BLaER1 treated with 17β-estradiol and CSF1 and Interleukin-3, amounts not matched to agents 10 nM and 100 nM (cell line): ENCODE results near the gene ADH1B.
"Not testable (repeated sequence)": the region's sequence is repeated elsewhere in the genome, so short reads cannot be mapped to it uniquely, and the experiment has no call there.

Source experiments
- H3K27ac ChIP-seq, 11 experiments: shearing (Covaris generic); formaldehyde crosslinking; 2 replicates each; pipeline ENCODE4 v1.8.1; 2022
- H3K27me3 ChIP-seq, 11 experiments: shearing (Covaris generic); formaldehyde crosslinking; 2 replicates each; pipeline ENCODE4 v1.8.1; 2022
- H3K36me3 ChIP-seq, 11 experiments: shearing (Covaris generic); formaldehyde crosslinking; 2 replicates each; pipeline ENCODE4 v1.8.1; 2022
- H3K4me1 ChIP-seq, 10 experiments: shearing (Covaris generic); formaldehyde crosslinking; 2 replicates each; pipeline ENCODE4 v1.8.1; 2022
- H3K4me2 ChIP-seq, 11 experiments: shearing (Covaris generic); formaldehyde crosslinking; 2 replicates each; pipeline ENCODE4 v1.8.1; 2022
- H3K4me3 ChIP-seq, 10 experiments: shearing (Covaris generic); formaldehyde crosslinking; 2 replicates each; pipeline ENCODE4 v1.8.1; 2022
- H3K9ac ChIP-seq, 11 experiments: shearing (Covaris generic); formaldehyde crosslinking; 2 replicates each; pipeline ENCODE4 v1.8.1; 2022
- H3K9me3 ChIP-seq, 11 experiments: shearing (Covaris generic); formaldehyde crosslinking; replicated peaks in 1 of 11; 2 replicates each; pipeline ENCODE4 v1.8.1; 2022
- H4K20me1 ChIP-seq, 11 experiments: shearing (Covaris generic); formaldehyde crosslinking; 2 replicates each; pipeline ENCODE4 v1.8.1; 2022
- Cebpa-rat ChIP-seq, 11 experiments: shearing (Covaris generic); IDR thresholded peaks; 2 replicates each; pipeline ENCODE4 v1.8.1; 2022

The ADH1B gene

DNA sequence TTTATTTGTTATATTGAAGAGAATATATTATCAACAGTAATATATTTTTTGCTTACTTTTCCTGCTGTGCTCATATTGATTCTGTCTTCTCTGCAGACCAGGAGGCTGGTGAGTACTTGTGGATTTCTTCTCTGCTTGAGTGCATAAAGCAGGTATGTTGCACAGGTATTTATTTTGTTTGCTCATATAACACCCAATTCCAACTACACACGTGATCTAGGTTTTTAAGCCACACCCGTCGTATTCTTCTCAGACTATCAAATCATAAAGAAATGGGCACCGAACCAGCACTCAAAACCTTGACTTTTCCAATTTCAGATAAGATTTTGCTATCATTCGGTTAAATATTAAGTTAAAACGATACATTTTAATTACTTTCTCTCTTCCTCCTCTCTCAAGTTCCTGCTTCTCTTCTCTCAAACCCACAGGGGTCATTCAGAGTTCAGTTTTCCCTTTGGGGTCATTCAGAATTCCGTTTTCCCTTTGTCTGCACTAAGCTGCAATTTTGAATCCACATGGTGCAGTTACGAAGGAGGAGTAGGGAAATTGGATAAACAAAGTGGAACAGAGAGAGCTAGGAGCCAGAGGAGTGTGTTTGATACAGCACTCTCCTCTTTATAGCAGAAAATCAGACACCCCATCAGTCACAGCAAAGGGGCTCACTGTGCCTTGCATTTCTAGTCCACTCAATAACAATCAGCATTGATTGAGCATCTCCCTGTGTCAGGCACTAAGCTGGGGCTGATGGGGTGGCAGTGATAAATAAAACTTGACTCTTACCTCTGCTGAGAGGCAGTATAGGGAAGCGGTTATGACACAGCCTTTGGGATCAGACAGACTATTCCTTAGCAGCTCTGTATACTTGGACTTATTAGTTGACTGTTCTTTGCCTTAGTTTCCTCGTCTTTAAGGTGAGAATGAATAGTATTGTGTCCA lies 31.7 kb upstream of the ADH1B start, which contains the start of gene ADH1C:
TSS of gene ADH1C (minus strand) at position 145 of the 936 bp plus-strand sequence. CDS start at position 74, 71 bp downstream.
- Histone ChIP-seq H3K4me1 (peaks cover 0 to 8% (median 3%) of the 10 kb centered on the region in 10 experiments; a peak in 9 of 20 replicates), H4K20me1 (no peaks in the 10 kb centered on the region), H3K27me3 (no peaks in the 10 kb centered on the region), H3K4me2 (peak within 1 kb of the TSS in 7 of 11 experiments; percentile 13 to 37 (median 26); a peak in 8 of 22 replicates), H3K36me3 (no peaks in the 10 kb centered on the region), H3K27ac (no peak within 1 kb of the TSS), H3K9me3 (peaks cover 0 to 22% (median 16%) of the 10 kb centered on the region in 11 experiments; a peak in 20 of 22 replicates), H3K9ac (no peak within 1 kb of the TSS), H3K4me3 (no peak within 1 kb of the TSS)
- TF ChIP-seq Cebpa-rat (IDR thresholded peaks at IDR 0.05), result no peak

GRCh38 chr4:99351487-99351886 lies 30.3 kb upstream of the ADH1B start:
- Histone ChIP-seq H3K36me3 (no peaks in the 10 kb centered on the region), H3K27me3 (no peaks in the 10 kb centered on the region), H4K20me1 (no peaks in the 10 kb centered on the region), H3K9me3 (peaks cover 0 to 22% (median 16%) of the 10 kb centered on the region in 11 experiments; a peak in 20 of 22 replicates), H3K27ac (no peak overlapping the region), H3K4me2 (no peak overlapping the region), H3K4me1 (peaks cover 0 to 8% (median 3%) of the 10 kb centered on the region in 10 experiments; a peak in 9 of 20 replicates), H3K4me3 (no peak overlapping the region), H3K9ac (no peak overlapping the region)
- TF ChIP-seq Cebpa-rat (IDR thresholded peaks at IDR 0.05), result no peak

DNA sequence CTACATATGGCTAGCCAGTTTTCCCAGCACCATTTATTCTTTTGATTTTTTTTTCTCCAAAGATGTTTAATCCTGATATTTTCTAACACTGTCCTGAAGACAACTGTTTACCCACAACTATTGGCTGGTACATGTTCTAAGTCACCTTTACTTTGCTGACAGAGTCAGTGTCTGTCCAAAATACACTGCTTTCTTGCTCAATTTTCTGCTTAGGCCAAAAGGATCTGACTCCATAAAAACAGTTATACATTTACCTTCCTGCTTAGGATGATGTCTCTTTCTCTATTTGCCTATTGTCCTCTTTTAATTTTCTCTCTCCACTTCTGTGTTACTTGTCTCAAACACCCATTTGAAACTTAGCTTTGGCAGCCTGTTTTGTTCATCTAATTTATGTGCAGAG lies 28.1 kb upstream of the ADH1B start:
- Histone ChIP-seq H4K20me1 (no peaks in the 10 kb centered on the region), H3K27me3 (no peaks in the 10 kb centered on the region), H3K4me3 (no peak overlapping the region), H3K4me2 (no peak overlapping the region), H3K9ac (no peak overlapping the region), H3K9me3 (peaks cover 0 to 7% (median 4%) of the 10 kb centered on the region in 11 experiments; a peak in 5 of 22 replicates), H3K27ac (no peak overlapping the region), H3K4me1 (peaks cover 0 to 8% (median 3%) of the 10 kb centered on the region in 10 experiments; a peak in 9 of 20 replicates), H3K36me3 (no peaks in the 10 kb centered on the region)
- TF ChIP-seq Cebpa-rat (IDR thresholded peaks at IDR 0.05), result no peak

DNA sequence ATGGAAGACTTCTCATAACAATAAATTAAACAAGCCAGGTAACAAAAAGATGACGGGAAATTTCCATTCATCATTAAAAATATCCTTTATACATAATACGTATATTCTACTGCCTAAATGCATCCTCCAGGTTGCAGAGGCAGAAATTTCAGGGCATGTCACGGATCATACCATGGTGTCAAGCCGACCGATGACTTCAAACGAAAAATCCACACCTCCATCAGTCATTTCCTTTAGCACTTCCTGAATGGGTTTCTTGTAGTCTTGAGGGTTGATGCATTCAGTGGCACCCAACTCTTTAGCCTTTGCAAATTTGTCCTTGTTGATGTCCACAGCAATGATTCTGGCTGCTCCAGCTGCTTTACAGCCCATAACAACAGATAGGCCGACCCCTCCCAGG lies 21.4 kb upstream of the ADH1B start:
- H3K9ac ChIP-seq, H3K4me3 ChIP-seq, H3K36me3 ChIP-seq, H4K20me1 ChIP-seq, H3K27ac ChIP-seq, H3K4me1 ChIP-seq, H3K4me2 ChIP-seq, H3K27me3 ChIP-seq, H3K9me3 ChIP-seq: not testable (repeated sequence)

DNA sequence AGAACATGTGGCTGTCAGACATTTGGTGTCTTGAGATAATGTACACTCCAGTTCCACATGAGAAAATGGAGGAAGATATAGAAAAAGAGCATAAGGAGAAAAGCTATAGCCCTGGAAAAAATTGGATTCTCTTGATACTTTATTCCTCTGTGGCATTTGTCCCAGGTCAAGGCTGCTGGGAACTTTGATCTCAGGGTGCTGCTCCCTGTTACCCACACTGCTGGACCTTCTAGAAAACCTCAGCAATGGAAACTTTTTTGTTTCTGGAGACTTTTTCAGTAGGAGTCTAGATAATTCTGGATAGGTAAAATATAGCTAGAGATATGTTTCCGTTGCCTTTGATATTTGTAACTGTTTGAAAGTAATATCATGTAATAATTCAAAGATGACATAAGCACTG lies 20.2 kb upstream of the ADH1B start:
- Histone ChIP-seq H3K9me3 (no peaks in the 10 kb centered on the region), H3K27me3 (no peaks in the 10 kb centered on the region), H3K4me2 (no peak overlapping the region), H4K20me1 (no peaks in the 10 kb centered on the region), H3K4me3 (no peak overlapping the region), H3K9ac (no peak overlapping the region), H3K4me1 (no peaks in the 10 kb centered on the region), H3K36me3 (no peaks in the 10 kb centered on the region), H3K27ac (no peak overlapping the region)
- TF ChIP-seq Cebpa-rat (IDR thresholded peaks at IDR 0.05), result no peak

- Histone ChIP-seq H3K36me3 (no peaks in the 10 kb centered on the region), H3K9ac (no peak overlapping the region), H3K27ac (no peak overlapping the region), H4K20me1 (no peaks in the 10 kb centered on the region), H3K9me3 (no peaks in the 10 kb centered on the region), H3K4me2 (no peak overlapping the region), H3K4me3 (no peak overlapping the region), H3K4me1 (no peaks in the 10 kb centered on the region), H3K27me3 (no peaks in the 10 kb centered on the region)
- no peak for TF ChIP-seq Cebpa-rat (IDR thresholded peaks at IDR 0.05)
These were observed 18.0 kb upstream of the ADH1B start for GRCh38 chr4:99339172-99339571.

- H3K36me3 ChIP-seq, result no peaks in the 10 kb centered on the region
- H3K4me2 ChIP-seq, result no peak overlapping the region
- H4K20me1 ChIP-seq, result no peaks in the 10 kb centered on the region
- no peak for TF ChIP-seq Cebpa-rat (IDR thresholded peaks at IDR 0.05)
- H3K9me3 ChIP-seq, result no peaks in the 10 kb centered on the region
- H3K4me3 ChIP-seq, result no peak overlapping the region
- H3K27me3 ChIP-seq, result no peaks in the 10 kb centered on the region
- no peak overlapping the region for H3K9ac ChIP-seq
- no peak overlapping the region for H3K27ac ChIP-seq
- no peaks in the 10 kb centered on the region for H3K4me1 ChIP-seq
These were observed 15.4 kb upstream of the ADH1B start for GRCh38 chr4:99336553-99336952.

GRCh38 chr4:99334880-99335279 lies 13.7 kb upstream of the ADH1B start:
- no peak overlapping the region for H3K4me2 ChIP-seq
- TF ChIP-seq Cebpa-rat (IDR thresholded peaks at IDR 0.05), result no peak
- H3K9ac ChIP-seq, result no peak overlapping the region
- H3K9me3 ChIP-seq, result no peaks in the 10 kb centered on the region
- no peak overlapping the region for H3K27ac ChIP-seq
- no peaks in the 10 kb centered on the region for H3K4me1 ChIP-seq
- no peaks in the 10 kb centered on the region for H3K27me3 ChIP-seq
- H4K20me1 ChIP-seq, result no peaks in the 10 kb centered on the region
- no peaks in the 10 kb centered on the region for H3K36me3 ChIP-seq
- H3K4me3 ChIP-seq, result no peak overlapping the region

DNA sequence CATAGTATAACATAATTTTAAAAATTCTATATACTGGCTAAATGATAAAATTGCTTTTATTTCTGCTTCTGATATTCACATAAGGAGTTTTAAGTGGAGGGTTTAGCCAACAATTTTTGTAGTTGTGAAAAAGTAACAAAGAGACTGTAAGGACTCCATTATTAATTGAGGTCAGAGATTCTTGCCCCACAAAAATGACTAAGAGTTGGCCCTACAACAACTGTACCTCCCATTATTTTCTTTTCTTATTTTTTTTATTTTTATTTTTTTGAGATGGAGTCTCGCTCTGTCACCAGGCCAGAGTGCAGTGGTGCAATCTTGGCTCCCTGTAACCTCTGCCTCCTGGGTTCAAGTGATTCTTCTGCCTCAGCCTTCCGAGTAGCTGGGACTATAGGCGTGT lies 9.4 kb upstream of the ADH1B start:
- Histone ChIP-seq H3K9ac (no peak overlapping the region), H3K27me3 (no peaks in the 10 kb centered on the region), H4K20me1 (no peaks in the 10 kb centered on the region), H3K36me3 (no peaks in the 10 kb centered on the region), H3K27ac (no peak overlapping the region), H3K4me3 (no peak overlapping the region), H3K4me1 (no peaks in the 10 kb centered on the region), H3K4me2 (no peak overlapping the region), H3K9me3 (peaks cover 0 to 10% (median 5%) of the 10 kb centered on the region in 11 experiments; a peak in 9 of 22 replicates)
- TF ChIP-seq Cebpa-rat (IDR thresholded peaks at IDR 0.05), result no peak

DNA sequence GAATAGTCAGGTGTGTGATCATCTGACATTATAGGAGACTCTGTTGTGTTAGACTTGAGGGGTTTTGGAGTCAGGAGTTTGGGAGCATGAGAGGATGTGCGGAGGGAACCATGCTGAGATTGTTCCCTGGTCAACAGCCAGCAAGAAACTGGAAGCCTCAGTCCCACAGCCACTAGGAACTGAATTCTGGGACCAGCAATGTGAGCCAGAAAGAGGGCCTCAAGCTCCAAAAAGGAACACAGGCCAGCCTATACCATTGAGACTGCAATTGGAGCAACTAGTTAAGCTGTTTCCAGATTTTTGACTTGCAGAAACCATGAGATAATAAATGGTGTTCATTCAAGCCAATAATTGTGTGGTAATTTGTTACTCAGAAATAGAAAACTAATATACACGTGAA lies 8.7 kb upstream of the ADH1B start:
- H3K9me3 ChIP-seq, result peaks cover 0 to 10% (median 5%) of the 10 kb centered on the region in 11 experiments; a peak in 9 of 22 replicates
- no peaks in the 10 kb centered on the region for H3K27me3 ChIP-seq
- no peak overlapping the region for H3K9ac ChIP-seq
- H3K4me1 ChIP-seq, result no peaks in the 10 kb centered on the region
- H3K36me3 ChIP-seq, result no peaks in the 10 kb centered on the region
- H3K4me3 ChIP-seq, result no peak overlapping the region
- H4K20me1 ChIP-seq, result no peaks in the 10 kb centered on the region
- H3K4me2 ChIP-seq, result no peak overlapping the region
- TF ChIP-seq Cebpa-rat (IDR thresholded peaks at IDR 0.05), result no peak
- H3K27ac ChIP-seq, result no peak overlapping the region
